ENCODE results near the gene RLBP1.

The RLBP1 gene

GRCh38 chr15:89205991-89206585 lies 15.3 kb downstream of the RLBP1 start:
- no peak for FAIRE-seq

DNA sequence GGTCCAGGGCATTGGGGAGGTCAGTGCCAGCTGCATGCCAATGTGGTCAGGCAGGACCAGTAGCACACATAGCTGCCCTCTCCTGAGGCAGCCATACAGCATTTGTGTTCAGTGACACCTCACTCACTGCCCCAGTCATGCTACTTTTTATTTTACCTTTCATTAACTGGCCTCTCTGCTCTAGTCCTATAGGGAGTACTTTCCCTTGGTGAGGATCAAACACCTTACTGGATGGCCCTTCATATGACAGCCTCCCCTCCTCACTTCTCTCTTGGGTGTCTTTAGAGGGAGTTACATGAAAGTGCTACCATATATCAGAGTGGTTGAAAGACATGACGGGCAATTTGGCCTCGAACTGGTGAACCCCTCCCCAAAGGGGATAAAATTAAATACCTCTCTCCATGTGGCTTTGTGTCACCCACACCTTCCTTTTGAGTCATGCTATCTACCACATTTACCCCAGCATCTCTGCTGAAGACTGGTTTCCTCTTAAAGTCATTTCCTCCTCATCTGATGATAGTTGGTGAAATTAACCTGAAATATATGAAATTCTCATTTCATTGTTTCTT lies 17.6 kb downstream of the RLBP1 start:
- FAIRE-seq = no peak

- FAIRE-seq = no peak
Observed at GRCh38 chr15:89201465-89202005, 19.8 kb downstream of the RLBP1 start.

DNA sequence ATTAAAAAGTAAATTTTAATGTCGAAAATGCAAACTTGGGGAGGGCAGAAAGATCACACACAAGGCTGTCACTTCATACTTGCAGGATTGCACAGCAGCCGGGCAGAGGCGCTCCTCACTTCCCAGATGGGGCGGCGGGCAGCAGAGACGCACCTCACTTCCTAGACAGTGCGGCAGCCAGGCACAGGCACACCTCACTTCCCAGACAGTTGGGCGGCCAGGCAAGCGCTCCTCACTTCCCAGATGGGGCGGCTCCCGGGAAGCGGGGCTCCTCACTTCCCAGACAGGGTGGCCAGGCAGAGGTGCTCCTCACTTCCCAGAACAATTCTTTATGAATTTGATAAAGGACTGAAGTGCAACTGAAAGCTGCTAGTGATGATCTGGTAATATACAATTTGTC lies 21.2 kb downstream of the RLBP1 start:
- no peak for FAIRE-seq

GRCh38 chr15:89199746-89200145 lies 21.6 kb downstream of the RLBP1 start:
- FAIRE-seq = no peak

- FAIRE-seq = no peak
Observed at GRCh38 chr15:89198934-89199333, 22.4 kb downstream of the RLBP1 start.

- no peak for FAIRE-seq
Observed at GRCh38 chr15:89198196-89198595, 23.2 kb downstream of the RLBP1 start.

DNA sequence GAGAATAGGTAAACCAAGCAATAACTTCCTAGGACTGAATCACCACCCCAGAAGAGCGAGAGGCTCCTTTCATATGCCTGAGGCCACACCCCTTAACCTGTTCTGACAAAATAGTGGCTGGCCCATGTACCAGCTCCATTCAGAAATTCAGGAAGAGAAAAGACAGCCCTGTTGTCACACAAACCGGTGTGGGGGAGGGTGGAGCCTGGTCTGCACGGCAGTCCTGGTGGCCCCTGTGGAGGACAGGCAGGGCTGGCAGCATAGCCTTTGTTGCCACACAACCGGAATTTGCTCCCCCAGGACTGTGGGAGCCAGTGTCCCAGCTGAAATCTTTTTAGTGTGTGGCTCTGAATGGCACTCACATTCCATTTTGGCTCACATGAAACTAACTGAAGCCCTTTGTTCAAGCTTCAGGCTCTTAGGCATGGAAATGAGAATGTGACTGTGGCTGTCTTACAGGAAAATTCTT lies 23.8 kb downstream of the RLBP1 start:
- FAIRE-seq = no peak

DNA sequence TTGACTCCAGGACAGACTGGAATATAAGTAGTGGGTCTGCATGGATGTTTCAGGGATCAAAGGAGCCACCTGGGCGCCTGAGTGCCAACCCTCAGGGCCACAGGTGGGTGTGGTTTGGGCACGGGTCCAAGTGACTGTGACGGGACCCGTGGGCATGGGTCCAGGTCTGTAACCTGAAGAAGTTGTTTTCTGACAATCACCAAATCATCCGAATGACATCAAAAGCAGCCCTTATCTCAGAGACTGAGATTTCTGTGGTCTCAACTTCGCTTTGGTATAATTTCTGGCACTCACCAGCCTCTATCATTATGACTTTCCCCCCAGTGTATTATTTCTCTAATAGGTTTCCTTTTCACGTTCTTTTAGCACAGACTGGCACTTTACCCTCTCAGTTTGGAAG lies 24.4 kb downstream of the RLBP1 start:
- FAIRE-seq = no peak

GRCh38 chr15:89196241-89196640 lies 25.1 kb downstream of the RLBP1 start:
- FAIRE-seq = no peak

DNA sequence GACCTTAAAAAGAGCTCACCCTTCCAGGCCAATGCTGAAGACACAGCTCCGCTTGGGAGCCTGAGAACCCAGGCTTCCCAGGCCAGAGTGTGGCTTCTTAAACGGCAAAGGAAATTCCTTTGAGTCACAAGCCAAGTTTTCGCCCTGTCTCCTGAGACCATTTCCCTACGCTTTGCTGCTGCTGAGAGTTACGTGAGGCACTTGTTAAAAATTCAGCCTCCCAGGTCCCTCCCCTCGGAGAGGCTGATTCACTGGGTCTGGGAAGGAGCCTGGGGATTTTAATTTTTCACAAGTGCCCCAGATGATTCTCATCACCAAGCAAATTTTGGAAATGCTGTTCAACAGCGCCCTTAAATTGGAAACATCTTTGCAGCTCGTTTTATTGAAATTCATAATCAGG lies 25.5 kb downstream of the RLBP1 start:
- no peak for FAIRE-seq

- FAIRE-seq = no peak
Observed at GRCh38 chr15:89194608-89195007, 26.8 kb downstream of the RLBP1 start.

DNA sequence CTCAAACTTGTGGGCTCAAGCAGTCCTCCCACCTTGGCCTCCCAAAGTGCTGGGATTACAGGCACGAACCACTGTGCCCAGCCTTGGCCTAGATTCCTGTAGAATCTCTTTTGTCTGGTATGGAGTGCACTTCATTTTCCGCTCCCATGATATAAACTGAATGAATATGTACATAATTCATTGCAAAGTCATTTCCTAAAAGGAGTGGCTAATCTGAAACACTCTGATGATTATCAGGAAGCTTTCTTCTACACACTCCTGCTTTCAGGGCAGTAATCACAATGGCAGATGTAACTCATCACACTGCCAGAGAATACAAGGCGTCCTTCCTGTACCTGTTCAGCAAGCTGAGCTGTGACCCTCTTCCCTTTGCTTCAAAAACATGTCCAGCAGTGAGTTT lies 28.6 kb downstream of the RLBP1 start:
- FAIRE-seq = no peak

DNA sequence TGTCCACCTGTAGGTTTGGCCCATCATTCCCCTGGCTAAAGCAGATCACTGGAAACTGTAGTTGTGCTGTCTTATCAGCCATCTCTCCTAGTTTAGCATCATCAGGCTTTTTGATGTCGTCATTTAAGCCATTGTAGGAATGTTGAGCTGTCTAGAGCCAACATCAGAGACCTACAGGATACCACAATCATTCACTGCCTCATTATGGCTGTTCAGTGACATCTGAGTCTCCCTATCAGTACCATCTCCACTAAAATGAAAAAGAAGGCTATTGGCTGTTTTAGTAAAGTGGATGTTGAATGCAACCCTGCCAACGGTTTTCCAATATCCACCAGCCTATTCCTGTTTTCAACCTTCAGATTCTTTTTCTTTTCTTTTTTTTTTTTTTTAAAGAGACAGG lies 29.2 kb downstream of the RLBP1 start:
- no peak for FAIRE-seq

DNA sequence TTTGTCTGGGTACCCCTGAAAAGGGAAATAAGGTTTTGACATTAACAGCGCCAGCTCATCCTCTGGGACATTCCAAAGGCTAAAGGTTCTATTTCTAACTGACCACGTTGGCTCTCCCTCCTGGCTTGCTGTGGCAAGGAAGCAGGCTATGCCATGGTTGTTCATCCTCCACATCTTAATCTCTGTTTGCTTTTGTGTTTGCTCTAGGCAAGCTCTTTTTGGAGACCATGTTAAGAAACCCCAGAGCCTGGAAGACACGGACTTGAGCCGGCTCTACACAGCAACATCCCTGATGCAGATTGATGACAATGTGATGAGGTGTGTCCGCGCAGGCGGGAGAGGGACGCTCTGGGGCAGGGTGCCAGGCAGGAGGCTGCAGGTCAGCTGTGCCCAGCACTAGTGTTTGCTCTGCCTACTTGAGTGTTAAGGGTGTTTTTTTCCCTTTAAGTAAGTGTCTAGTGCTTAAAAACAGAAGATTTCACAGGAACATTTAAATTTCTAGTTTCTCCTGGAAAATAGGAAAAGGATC lies 33.3 kb downstream of the RLBP1 start:
- FAIRE-seq = no peak

GRCh38 chr15:89187301-89187985 lies 33.9 kb downstream of the RLBP1 start:
- FAIRE-seq = no peak

GRCh38 chr15:89186803-89187202 lies 34.6 kb downstream of the RLBP1 start:
- FAIRE-seq = no peak

GRCh38 chr15:89184886-89185526 lies 36.4 kb downstream of the RLBP1 start:
- no peak for FAIRE-seq

DNA sequence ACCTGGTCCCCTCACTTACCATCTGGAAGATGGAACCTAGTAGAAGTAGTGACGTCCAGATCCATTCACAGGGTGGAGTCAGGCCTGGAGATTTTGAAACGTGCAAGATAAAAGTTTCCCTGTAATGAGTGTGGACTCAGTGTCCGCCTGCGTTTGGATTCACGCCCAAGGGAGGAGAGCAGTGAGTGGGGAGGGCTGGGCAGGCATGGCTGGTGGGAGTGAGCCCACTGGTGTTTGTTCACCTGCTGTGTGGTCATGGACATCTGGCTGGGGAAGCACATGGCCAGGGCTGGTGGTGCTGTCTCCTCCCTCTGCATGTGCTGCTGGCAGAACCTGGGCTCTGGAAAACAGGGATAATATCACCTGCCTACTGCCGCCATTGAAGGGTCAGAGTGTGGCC lies 37.0 kb downstream of the RLBP1 start:
- FAIRE-seq = no peak

- FAIRE-seq = no peak
Observed at GRCh38 chr15:89179966-89180875, 41.2 kb downstream of the RLBP1 start.

- no peak for FAIRE-seq
Observed at GRCh38 chr15:89178307-89178977, 42.9 kb downstream of the RLBP1 start.
